ENCODE results near the gene POLR1A.

The POLR1A gene

GRCh38 chr2:86025229-86025820 lies 80.4 kb downstream of the POLR1A start:
- peak; percentile 21; the same call in 1 of the 2 replicates for TF ChIP-seq CTCF (IDR thresholded peaks at IDR 0.05; ENCODE audit: control insufficient read depth, extremely low read depth, insufficient read depth)
- no peak for DNase-seq (ENCODE audit: low read depth)
- no peak overlapping the region for H3K4me3 ChIP-seq (ENCODE audit: low read depth, low read length)

- no peak for TF ChIP-seq CTCF (IDR thresholded peaks at IDR 0.05; ENCODE audit: control insufficient read depth, extremely low read depth, insufficient read depth)
These were observed 82.3 kb downstream of the POLR1A start for GRCh38 chr2:86023366-86023712.

GRCh38 chr2:86022661-86023365 lies 82.9 kb downstream of the POLR1A start:
- no peak for DNase-seq (ENCODE audit: low read depth)
- no peak overlapping the region for H3K4me3 ChIP-seq (ENCODE audit: low read depth, low read length)
- no peak for TF ChIP-seq CTCF (IDR thresholded peaks at IDR 0.05; ENCODE audit: control insufficient read depth, extremely low read depth, insufficient read depth)

More at GRCh38 chr2:86023366-86023712, 82.3 kb downstream of the POLR1A start:
- DNase-seq (ENCODE audit: low read depth), result no peak
- no peak overlapping the region for H3K4me3 ChIP-seq (ENCODE audit: low read depth, low read length)

- no peak for TF ChIP-seq CTCF (IDR thresholded peaks at IDR 0.05; ENCODE audit: control insufficient read depth, extremely low read depth, insufficient read depth)
- H3K4me3 ChIP-seq (ENCODE audit: low read depth, low read length), result no peak overlapping the region
- DNase-seq (ENCODE audit: low read depth), result no peak
These were observed 84.0 kb downstream of the POLR1A start for GRCh38 chr2:86021396-86022378.

- DNase-seq (ENCODE audit: low read depth), result no peak
- no peak for TF ChIP-seq CTCF (IDR thresholded peaks at IDR 0.05; ENCODE audit: control insufficient read depth, extremely low read depth, insufficient read depth)
- H3K4me3 ChIP-seq (ENCODE audit: low read depth, low read length), result no peak overlapping the region
These were observed 84.7 kb downstream of the POLR1A start for GRCh38 chr2:86020984-86021383.

GRCh38 chr2:86019121-86019520 lies 86.6 kb downstream of the POLR1A start:
- DNase-seq (ENCODE audit: low read depth), result no peak
- no peak for TF ChIP-seq CTCF (IDR thresholded peaks at IDR 0.05; ENCODE audit: control insufficient read depth, extremely low read depth, insufficient read depth)
- no peak overlapping the region for H3K4me3 ChIP-seq (ENCODE audit: low read depth, low read length)
